ENCODE data around the gene CCR5AS.

Gene CCR5AS

GRCh38 chr3:46360907-46361306 lies 46.0 kb downstream of the CCR5AS start:
- TF ChIP-seq CTCF (IDR thresholded peaks at IDR 0.05; ENCODE audit: unreplicated experiment), result no peak
- Mint-ChIP-seq H3K9me3 (ENCODE audit: low read depth) (no peaks in the 10 kb centered on the region), H3K36me3 (ENCODE audit: insufficient read depth) (no peaks in the 10 kb centered on the region), H3K27me3 (peaks cover 30% of the 10 kb centered on the region), H3K4me1 (ENCODE audit: low read depth) (no peaks in the 10 kb centered on the region), H3K4me3 (ENCODE audit: low read depth) (no peak overlapping the region), H3K27ac (no peak overlapping the region)
- no peak for DNase-seq (ENCODE audit: low spot score, unreplicated experiment)

GRCh38 chr3:46359733-46360493 lies 47.0 kb downstream of the CCR5AS start:
- H3K27ac Mint-ChIP-seq, result no peak overlapping the region
- H3K9me3 Mint-ChIP-seq (ENCODE audit: low read depth), result no peaks in the 10 kb centered on the region
- H3K4me3 Mint-ChIP-seq (ENCODE audit: low read depth), result no peak overlapping the region
- H3K4me1 Mint-ChIP-seq (ENCODE audit: low read depth), result no peaks in the 10 kb centered on the region
- TF ChIP-seq CTCF (IDR thresholded peaks at IDR 0.05; ENCODE audit: unreplicated experiment), result no peak
- no peaks in the 10 kb centered on the region for H3K36me3 Mint-ChIP-seq (ENCODE audit: insufficient read depth)
- peaks cover 37% of the 10 kb centered on the region for H3K27me3 Mint-ChIP-seq
- DNase-seq (ENCODE audit: low spot score, unreplicated experiment), result no peak

- no peaks in the 10 kb centered on the region for H3K36me3 Mint-ChIP-seq (ENCODE audit: insufficient read depth)
- H3K27me3 Mint-ChIP-seq, result peaks cover 41% of the 10 kb centered on the region
- H3K9me3 Mint-ChIP-seq (ENCODE audit: low read depth), result no peaks in the 10 kb centered on the region
These were observed 48.4 kb downstream of the CCR5AS start for GRCh38 chr3:46358466-46358865.

GRCh38 chr3:46356909-46357308 lies 50.0 kb downstream of the CCR5AS start:
- Mint-ChIP-seq H3K9me3 (ENCODE audit: low read depth) (no peaks in the 10 kb centered on the region), H3K27ac (no peak overlapping the region), H3K27me3 (peaks cover 53% of the 10 kb centered on the region), H3K4me1 (ENCODE audit: low read depth) (no peaks in the 10 kb centered on the region), H3K4me3 (ENCODE audit: low read depth) (no peak overlapping the region), H3K36me3 (ENCODE audit: insufficient read depth) (no peaks in the 10 kb centered on the region)
- no peak for DNase-seq (ENCODE audit: low spot score, unreplicated experiment)
- TF ChIP-seq CTCF (IDR thresholded peaks at IDR 0.05; ENCODE audit: unreplicated experiment), result no peak

More at GRCh38 chr3:46358466-46358865, 48.4 kb downstream of the CCR5AS start:
- no peak for TF ChIP-seq CTCF (IDR thresholded peaks at IDR 0.05; ENCODE audit: unreplicated experiment)
- Mint-ChIP-seq H3K4me3 (ENCODE audit: low read depth) (no peak overlapping the region), H3K27ac (no peak overlapping the region), H3K4me1 (ENCODE audit: low read depth) (no peaks in the 10 kb centered on the region)
- DNase-seq (ENCODE audit: low spot score, unreplicated experiment), result no peak

- no peak for DNase-seq (ENCODE audit: low spot score, unreplicated experiment)
- H3K9me3 Mint-ChIP-seq (ENCODE audit: low read depth), result no peaks in the 10 kb centered on the region
- no peak overlapping the region for H3K27ac Mint-ChIP-seq
- no peaks in the 10 kb centered on the region for H3K36me3 Mint-ChIP-seq (ENCODE audit: insufficient read depth)
- H3K27me3 Mint-ChIP-seq, result peaks cover 57% of the 10 kb centered on the region
- H3K4me1 Mint-ChIP-seq (ENCODE audit: low read depth), result no peaks in the 10 kb centered on the region
- no peak overlapping the region for H3K4me3 Mint-ChIP-seq (ENCODE audit: low read depth)
- TF ChIP-seq CTCF (IDR thresholded peaks at IDR 0.05; ENCODE audit: unreplicated experiment), result no peak
These were observed 50.6 kb downstream of the CCR5AS start for GRCh38 chr3:46356276-46356675.

Data from progenitor cell of endocrine pancreas (in vitro differentiated cells).